DND-41 (cell line): ENCODE measurements around the gene EGFL7.

Experiments used
- ATAC-seq: fragments of 200-7000 bp; cut with Tn5 transposase; 3 replicates; pipeline ENCODE4 v1.9.1; 2021; ENCODE audit warnings: low read depth; ENCODE audit not compliant: insufficient read depth
- DNase-seq: peaks from one replicate; pipeline ENCODE4 v3.0.0-alpha.2; 2020
- H2AFZ ChIP-seq: 2 replicates; pipeline ENCODE4 v1.6.0; 2012; ENCODE audit warnings: low read depth, low read length
- H3K27ac ChIP-seq: 2 replicates; pipeline ENCODE4 v1.5.1; 2012; ENCODE audit warnings: low read length, inconsistent platforms
- H3K27me3 ChIP-seq: fragments of 200-600 bp; sonication (generic); 2 replicates; pipeline ENCODE4 v1.6.0; 2012; ENCODE audit warnings: low read length, mild to moderate bottlenecking, inconsistent platforms; ENCODE audit not compliant: insufficient read depth, poor library complexity
- H3K36me3 ChIP-seq: 2 replicates; pipeline ENCODE4 v1.5.1; 2012; ENCODE audit warnings: low read length, inconsistent platforms; ENCODE audit not compliant: insufficient read depth
- H3K4me1 ChIP-seq: 2 replicates; pipeline ENCODE4 v1.5.1; 2012; ENCODE audit warnings: mild to moderate bottlenecking, low read length; ENCODE audit not compliant: insufficient read depth
- H3K4me2 ChIP-seq: 2 replicates; pipeline ENCODE4 v1.6.0; 2012; ENCODE audit warnings: mild to moderate bottlenecking, moderate library complexity, low read length, inconsistent platforms; ENCODE audit not compliant: insufficient read depth
- H3K4me3 ChIP-seq, 2 experiments: fragments of 200-600 bp in 1 of 2; shearing (Covaris generic) in 1 of 2; 2 replicates each; pipeline ENCODE4 v1.5.1; 2012 to 2016; ENCODE audit warnings: inconsistent platforms in 2 of 2, low read length in 2 of 2, mild to moderate bottlenecking in 2 of 2, low read depth in 1 of 2, moderate library complexity in 1 of 2
- H3K79me2 ChIP-seq: 2 replicates; pipeline ENCODE4 v1.6.0; 2012; ENCODE audit warnings: low read length, inconsistent platforms; ENCODE audit not compliant: insufficient read depth
- H3K9ac ChIP-seq: 2 replicates; pipeline ENCODE4 v1.6.0; 2012; ENCODE audit warnings: low read depth, mild to moderate bottlenecking, inconsistent platforms, low read length, moderate library complexity
- H3K9me3 ChIP-seq: 2 replicates; pipeline ENCODE4 v1.5.1; 2012; ENCODE audit warnings: low read length, moderate library complexity, mild to moderate bottlenecking, inconsistent platforms; ENCODE audit not compliant: insufficient read depth, severe bottlenecking
- H4K20me1 ChIP-seq: 2 replicates; pipeline ENCODE4 v1.6.0; 2012; ENCODE audit warnings: low read length; ENCODE audit not compliant: insufficient read depth
- EZH2 ChIP-seq: IDR thresholded peaks from 3 replicates; pipeline ENCODE4 v1.6.1; 2012; ENCODE audit warnings: borderline replicate concordance, low read depth, mild to moderate bottlenecking, moderate library complexity, low read length, inconsistent platforms; ENCODE audit not compliant: severe bottlenecking
- TF ChIP-seq, protein P1 (sequence below): IDR thresholded peaks from 2 replicates; pipeline ENCODE4 v1.5.1; 2012; ENCODE audit warnings: borderline replicate concordance, low read length, moderate library complexity, mild to moderate bottlenecking; ENCODE audit not compliant: poor library complexity, severe bottlenecking; ENCODE audit errors: extremely low read depth

The EGFL7 gene

DNA sequence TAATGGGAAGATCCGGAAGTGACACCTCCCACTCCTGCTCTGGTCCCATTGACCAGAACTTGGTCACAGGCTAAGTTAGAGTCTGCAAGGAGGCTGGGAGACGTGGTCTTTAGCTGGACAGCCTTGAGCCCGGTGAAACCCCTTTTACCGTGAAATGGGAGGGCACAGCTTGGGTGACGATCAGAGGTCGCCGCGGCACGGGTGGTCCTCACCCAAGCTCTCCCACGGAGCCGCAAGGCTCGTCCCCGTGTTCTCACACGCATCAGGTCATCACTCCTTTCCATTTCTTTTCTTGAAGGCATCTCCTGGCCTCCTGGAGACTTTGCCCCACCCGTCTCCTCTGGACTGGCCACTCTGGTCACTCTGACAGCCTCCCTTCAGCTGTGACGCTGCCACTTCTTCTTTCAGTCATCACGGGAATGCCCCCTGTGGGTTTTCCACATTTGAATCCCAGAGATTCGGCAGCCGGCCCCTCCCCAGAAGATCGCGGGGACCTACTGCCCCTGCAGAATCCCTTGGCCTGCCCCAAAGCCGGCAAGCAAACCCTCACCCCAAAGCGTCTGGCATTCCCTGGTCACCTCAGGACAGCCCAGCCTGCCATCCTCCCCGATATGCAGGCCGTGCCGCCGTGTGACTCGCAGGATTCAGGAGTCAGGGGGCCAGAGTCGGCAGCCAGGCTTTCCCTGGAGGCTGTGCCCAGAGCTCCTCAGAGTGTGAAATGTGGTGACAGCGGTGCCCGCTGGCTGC, 18.9 kb upstream of the EGFL7 start:
- Histone ChIP-seq H3K4me1 (peaks cover 10% of the 10 kb centered on the region), H4K20me1 (no peaks in the 10 kb centered on the region), H3K9ac (no peak overlapping the region), H3K9me3 (no peaks in the 10 kb centered on the region), H3K36me3 (no peaks in the 10 kb centered on the region), H3K4me3 (no peak overlapping the region), H3K27me3 (peaks cover 2% of the 10 kb centered on the region), H3K27ac (no peak overlapping the region), H3K4me2 (no peak overlapping the region), H3K79me2 (no peaks in the 10 kb centered on the region), H2AFZ (no peak overlapping the region)
- DNase-seq: no peak
- ATAC-seq: 0 out of 3 replicates have a peak, but pooled peaks have one; percentile 5
- no peak for TF ChIP-seq EZH2
- TF ChIP-seq, protein P1, sequence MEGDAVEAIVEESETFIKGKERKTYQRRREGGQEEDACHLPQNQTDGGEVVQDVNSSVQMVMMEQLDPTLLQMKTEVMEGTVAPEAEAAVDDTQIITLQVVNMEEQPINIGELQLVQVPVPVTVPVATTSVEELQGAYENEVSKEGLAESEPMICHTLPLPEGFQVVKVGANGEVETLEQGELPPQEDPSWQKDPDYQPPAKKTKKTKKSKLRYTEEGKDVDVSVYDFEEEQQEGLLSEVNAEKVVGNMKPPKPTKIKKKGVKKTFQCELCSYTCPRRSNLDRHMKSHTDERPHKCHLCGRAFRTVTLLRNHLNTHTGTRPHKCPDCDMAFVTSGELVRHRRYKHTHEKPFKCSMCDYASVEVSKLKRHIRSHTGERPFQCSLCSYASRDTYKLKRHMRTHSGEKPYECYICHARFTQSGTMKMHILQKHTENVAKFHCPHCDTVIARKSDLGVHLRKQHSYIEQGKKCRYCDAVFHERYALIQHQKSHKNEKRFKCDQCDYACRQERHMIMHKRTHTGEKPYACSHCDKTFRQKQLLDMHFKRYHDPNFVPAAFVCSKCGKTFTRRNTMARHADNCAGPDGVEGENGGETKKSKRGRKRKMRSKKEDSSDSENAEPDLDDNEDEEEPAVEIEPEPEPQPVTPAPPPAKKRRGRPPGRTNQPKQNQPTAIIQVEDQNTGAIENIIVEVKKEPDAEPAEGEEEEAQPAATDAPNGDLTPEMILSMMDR: no peak

DNA sequence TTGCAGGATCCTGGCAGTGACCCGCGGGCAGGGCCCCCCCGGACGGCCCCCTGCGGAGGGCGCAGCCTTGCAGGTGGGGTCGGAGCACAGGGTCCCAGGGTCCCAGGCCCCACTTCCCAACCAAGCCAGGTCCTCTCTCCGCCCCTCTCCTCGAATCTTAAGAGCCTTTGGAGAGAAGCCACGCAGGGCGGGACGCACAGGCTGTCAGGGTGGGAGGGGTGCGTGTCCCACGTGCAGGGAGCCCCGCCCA, 18.4 kb upstream of the EGFL7 start:
- TF ChIP-seq, protein P1: no peak
- TF ChIP-seq EZH2: no peak
- no peaks in the 10 kb centered on the region for H3K79me2 ChIP-seq
- H3K27me3 ChIP-seq: peaks cover 2% of the 10 kb centered on the region
- no peak overlapping the region for H3K9ac ChIP-seq
- H3K4me1 ChIP-seq: peaks cover 10% of the 10 kb centered on the region
- H2AFZ ChIP-seq: no peak overlapping the region
- H3K27ac ChIP-seq: no peak overlapping the region
- ATAC-seq (no peak), DNase-seq (no peak)
- H3K4me2 ChIP-seq: peak overlapping the region; percentile 50
- H4K20me1 ChIP-seq: no peaks in the 10 kb centered on the region
- H3K36me3 ChIP-seq: no peaks in the 10 kb centered on the region
- H3K9me3 ChIP-seq: no peaks in the 10 kb centered on the region
- H3K4me3 ChIP-seq: no peak overlapping the region

DNA sequence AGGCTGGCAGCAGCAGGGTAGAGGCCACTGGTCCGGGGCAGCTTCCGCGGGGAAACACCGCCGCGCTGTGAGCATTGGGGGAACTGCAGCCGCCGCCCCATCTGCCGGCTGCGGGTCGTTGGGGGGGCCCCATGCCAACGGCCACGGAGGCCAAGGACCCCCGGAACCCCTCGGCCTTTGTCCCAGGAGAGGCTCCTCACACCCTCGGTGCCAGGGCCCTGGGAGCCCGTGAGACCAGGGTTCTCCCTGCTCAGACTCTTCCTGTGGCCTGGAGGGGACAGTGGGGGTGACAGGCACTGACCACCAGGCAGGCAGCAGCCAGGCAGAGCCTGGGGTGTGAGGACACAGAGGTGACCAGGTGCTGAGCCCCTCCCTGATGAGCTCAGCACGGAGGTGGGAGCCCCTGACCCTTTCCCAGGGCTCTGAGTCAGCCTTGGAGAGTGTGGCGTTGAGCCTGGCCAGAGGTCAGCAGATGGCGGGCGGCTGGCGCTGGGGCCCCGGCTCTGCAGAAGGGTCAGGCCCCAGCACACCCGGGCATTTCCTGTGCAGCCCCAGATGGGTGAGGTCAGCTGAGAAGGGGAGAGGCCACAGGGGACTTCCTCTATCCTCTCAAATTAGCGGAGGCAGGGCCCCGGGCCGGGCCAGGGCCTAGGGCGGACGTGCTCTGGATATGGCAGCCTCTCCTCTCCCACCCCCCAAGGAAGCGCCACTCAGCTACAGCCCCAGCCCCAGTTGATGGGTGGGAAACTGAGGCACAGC, 17.9 kb upstream of the EGFL7 start:
- H3K4me3 ChIP-seq: no peak overlapping the region; a peak in 1 of 4 replicates
- TF ChIP-seq EZH2: no peak
- TF ChIP-seq, protein P1: peak; percentile 79
- no peak overlapping the region for H3K9ac ChIP-seq
- H4K20me1 ChIP-seq: no peaks in the 10 kb centered on the region
- peaks cover 2% of the 10 kb centered on the region for H3K27me3 ChIP-seq
- H3K9me3 ChIP-seq: no peaks in the 10 kb centered on the region
- peak overlapping the region; percentile 50 for H3K4me2 ChIP-seq
- H3K4me1 ChIP-seq: peaks cover 10% of the 10 kb centered on the region
- ATAC-seq: peak; percentile 98
- H3K36me3 ChIP-seq: no peaks in the 10 kb centered on the region
- no peak overlapping the region for H3K27ac ChIP-seq
- no peaks in the 10 kb centered on the region for H3K79me2 ChIP-seq
- peak; percentile 77 for DNase-seq
- peak overlapping the region; percentile 33; the same call in 1 of the 2 replicates for H2AFZ ChIP-seq
